Endothelial cell of umbilical vein (primary cell): Measurements from ENCODE around the gene SLC46A1. TPM values are rescaled to one million over a fixed set of nuclear protein-coding genes. Genes with fewer than 3 reads are reported as not detected.
A peak's percentile ranks its signal among the peaks of the same experiment; 100 is the strongest.

Experiments used
- BruUV-seq: library from RNA; stranded (reverse); fragments of 400-500 nt; replicated peaks from 2 replicates; lab custom pipeline; 2021; lab: Mats Ljungman, UMichigan
- CTCF ChIA-PET: fragments of 300-600, 350-600 bp; sonication (Branson Sonifier 250); formaldehyde crosslinking; loops from one replicate; lab custom pipeline; 2021; ENCODE audit warnings: antibody characterized with exemption, inconsistent platforms; lab: Charles Lee
- POLR2A ChIA-PET: fragments of 300-600, 350-600 bp; sonication (Branson Sonifier 250); formaldehyde crosslinking; loops from one replicate; lab custom pipeline; 2021; ENCODE audit warnings: antibody characterized with exemption, inconsistent platforms; lab: Charles Lee
- DNase-seq: peaks from one replicate; pipeline ENCODE4 v3.0.0-alpha.2; 2011; ENCODE audit warnings: low read depth, low spot score
- FAIRE-seq: peaks from 2 replicates; lab custom pipeline; 2011; peaks lifted over from hg19 to GRCh38; lab: Jason Lieb, UNC
- H2AFZ ChIP-seq: 2 replicates; pipeline ENCODE4 v1.6.0; 2012; ENCODE audit warnings: low read depth, low read length, control low read depth, inconsistent platforms
- H3K27ac ChIP-seq: 2 replicates; pipeline ENCODE4 v1.5.1; 2011; ENCODE audit warnings: low read depth, mild to moderate bottlenecking, control low read depth, low read length, moderate library complexity; ENCODE audit not compliant: insufficient read depth
- H3K27me3 ChIP-seq, 2 experiments: 2 replicates each; pipeline versions ENCODE4 v1.6.0 to v1.6.1; 2011; ENCODE audit warnings: low read length in 2 of 2, mixed read lengths in 1 of 2; ENCODE audit not compliant: control insufficient read depth in 2 of 2, insufficient read depth in 2 of 2
- H3K36me3 ChIP-seq, 2 experiments: 2 replicates in 1 of 2; 3 replicates in 1 of 2; pipeline ENCODE4 v1.5.1; 2011; ENCODE audit warnings: low read length in 2 of 2, mild to moderate bottlenecking in 1 of 2, moderate library complexity in 1 of 2; ENCODE audit not compliant: control insufficient read depth in 2 of 2, insufficient read depth in 2 of 2; ENCODE audit errors: extremely low read depth in 1 of 2
- H3K4me1 ChIP-seq: 3 replicates; pipeline ENCODE4 v1.5.1; 2011; ENCODE audit warnings: mild to moderate bottlenecking, low read length; ENCODE audit not compliant: control insufficient read depth, insufficient read depth; ENCODE audit errors: extremely low read depth
- H3K4me2 ChIP-seq: 2 replicates; pipeline ENCODE4 v1.6.1; 2011; ENCODE audit warnings: low read length, control low read depth, mixed read lengths; ENCODE audit not compliant: insufficient read depth
- H3K4me3 ChIP-seq, 3 experiments: fragments of 200-600 bp in 1 of 3; sonication (generic), shearing (Covaris generic) in 1 of 3; replicated peaks in 1 of 3; 2 replicates each; pipeline ENCODE4 v1.5.1; 2011 to 2016; ENCODE audit warnings: control low read depth in 3 of 3, low read length in 3 of 3, mild to moderate bottlenecking in 2 of 3, inconsistent platforms in 1 of 3, low read depth in 1 of 3, moderate library complexity in 1 of 3; ENCODE audit not compliant: insufficient read depth in 1 of 3
- H3K79me2 ChIP-seq: 2 replicates; pipeline ENCODE4 v1.6.0; 2012; ENCODE audit warnings: low read length, inconsistent platforms; ENCODE audit not compliant: control insufficient read depth, insufficient read depth
- H3K9ac ChIP-seq: replicated peaks from 2 replicates; pipeline ENCODE3; 2011; ENCODE audit warnings: low read length, control low read depth; ENCODE audit not compliant: insufficient read depth; ENCODE audit errors: extremely low read depth
- H3K9me1 ChIP-seq: replicated peaks from 3 replicates; pipeline ENCODE4 v1.6.0; 2011; ENCODE audit warnings: mild to moderate bottlenecking, low read length; ENCODE audit not compliant: control insufficient read depth, insufficient read depth; ENCODE audit errors: extremely low read depth
- H3K9me3 ChIP-seq: replicated peaks from 2 replicates; pipeline ENCODE4 v1.5.1; 2012; ENCODE audit warnings: low read length, inconsistent platforms; ENCODE audit not compliant: control insufficient read depth, insufficient read depth
- H4K20me1 ChIP-seq: replicated peaks from 2 replicates; pipeline ENCODE3; 2011; ENCODE audit warnings: mild to moderate bottlenecking, low read length; ENCODE audit not compliant: control insufficient read depth, insufficient read depth; ENCODE audit errors: extremely low read depth
- EZH2 ChIP-seq: IDR thresholded peaks from 2 replicates; pipeline ENCODE4 v1.6.1; 2012; ENCODE audit warnings: borderline replicate concordance, low read depth, mild to moderate bottlenecking, moderate library complexity, low read length, inconsistent platforms; ENCODE audit not compliant: severe bottlenecking
- FOS ChIP-seq: IDR thresholded peaks from 2 replicates; pipeline ENCODE4 v1.6.1; 2011; ENCODE audit warnings: mild to moderate bottlenecking, low read length, moderate library complexity, borderline replicate concordance; ENCODE audit not compliant: insufficient read depth
- JUN ChIP-seq: IDR thresholded peaks from 2 replicates; pipeline ENCODE4 v1.6.1; 2011; ENCODE audit warnings: borderline replicate concordance, low read depth; ENCODE audit not compliant: insufficient read length, insufficient read depth
- POLR2A ChIP-seq: IDR thresholded peaks from 2 replicates; pipeline ENCODE4 v1.6.1; 2012; ENCODE audit warnings: low read depth, mild to moderate bottlenecking, control low read depth, low read length
- dilution Hi-C: fragments of 300-500 bp; cut with MboI; formaldehyde crosslinking; loops from one replicate; pipeline ENCODE4 v1.15.0; 2019; ENCODE audit warnings: low sequenced_read_pairs; ENCODE audit not compliant: extremely low pct_ligation_motif_present
- intact Hi-C: fragments of 100-400 bp; cut with micrococcal nuclease; formaldehyde crosslinking; loops from one replicate; pipeline ENCODE4 v1.10.0; 2022
- polyA plus RNA-seq, 4 experiments: library from polyadenylated mRNA; depleted of rRNA in 3 of 4; stranded (reverse) in 3 of 4; unstranded in 1 of 4; fragments of >200 nt; gene quantifications; 2 replicates each; pipeline versions ENCODE4 v1.2.1 to v1.2.3, GENCODE V29; 2011 to 2012; ENCODE audit warnings: missing spikeins in 1 of 4
- total RNA-seq: library from RNA; stranded (reverse); gene quantifications from 2 replicates; pipeline ENCODE4 v1.2.3, GENCODE V29; 2021
- TF ChIP-seq, protein P1 (sequence below): IDR thresholded peaks from 2 replicates; pipeline ENCODE4 v1.6.1; 2011; ENCODE audit not compliant: insufficient read depth, insufficient read length
- TF ChIP-seq, protein P2 (sequence below), 2 donors: IDR thresholded peaks; 1 replicate in 1 of 2; 2 replicates in 1 of 2; pipeline ENCODE4 v1.5.1; 2011; ENCODE audit warnings: low read length in 2 of 2, mild to moderate bottlenecking in 2 of 2, moderate library complexity in 2 of 2, control low read depth in 1 of 2, inconsistent platforms in 1 of 2, low read depth in 1 of 2; ENCODE audit not compliant: insufficient read depth in 1 of 2; ENCODE audit errors: extremely low read depth in 1 of 2

The SLC46A1 gene
- total and polyA plus RNA-seq, 2 donors (not counting 3 experiments of a cell fraction or from before 2014, with no cell fraction given) = 2.6 to 4.1 TPM

DNA sequence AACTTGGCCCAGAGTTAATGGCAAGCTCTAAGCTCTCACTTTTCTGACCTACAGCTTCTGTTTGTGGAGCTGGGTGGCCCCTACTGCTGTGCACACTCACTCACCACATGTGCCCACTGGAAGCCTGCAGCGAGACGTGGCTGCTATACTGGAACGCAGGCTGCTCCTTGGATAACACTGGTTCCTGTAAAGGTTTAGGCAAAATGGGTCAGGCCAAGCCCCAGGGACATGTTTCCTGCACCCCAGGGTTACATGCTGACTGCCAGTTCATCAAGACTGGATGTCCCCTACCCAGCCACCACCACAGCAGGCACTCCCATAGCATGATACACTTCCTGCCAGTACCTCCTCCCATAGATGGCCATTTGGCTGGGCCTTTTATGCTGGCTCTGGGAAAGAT lies 57.0 kb downstream of the SLC46A1 start:
- Histone ChIP-seq H4K20me1 (no peaks in the 10 kb centered on the region), H3K27ac (no peak overlapping the region), H3K4me2 (no peak overlapping the region), H3K4me3 (no peak overlapping the region), H3K9me3 (no peaks in the 10 kb centered on the region), H3K27me3 (no peaks in the 10 kb centered on the region), H3K79me2 (no peaks in the 10 kb centered on the region), H3K9ac (no peak overlapping the region), H2AFZ (no peak overlapping the region), H3K4me1 (peaks cover 32% of the 10 kb centered on the region), H3K36me3 (peaks cover 20 to 36% of the 10 kb centered on the region in 2 experiments), H3K9me1 (no peaks in the 10 kb centered on the region)
- intact Hi-C loops = no loop called here
- ChIA-PET POLR2A (no interaction called here), CTCF (interaction anchor here (0.9 to 3.5 kb wide), 2 partner anchors 7 to 544 kb away, joined by 3 to 23 read pairs; partner anchors contain the start of gene POLDIP2)
- TF ChIP-seq EZH2 (no peak), POLR2A (peak; percentile 12)
- dilution Hi-C loops = no loop called here
- DNase-seq (no peak), FAIRE-seq (no peak)
- no TSS peak for BruUV-seq

DNA sequence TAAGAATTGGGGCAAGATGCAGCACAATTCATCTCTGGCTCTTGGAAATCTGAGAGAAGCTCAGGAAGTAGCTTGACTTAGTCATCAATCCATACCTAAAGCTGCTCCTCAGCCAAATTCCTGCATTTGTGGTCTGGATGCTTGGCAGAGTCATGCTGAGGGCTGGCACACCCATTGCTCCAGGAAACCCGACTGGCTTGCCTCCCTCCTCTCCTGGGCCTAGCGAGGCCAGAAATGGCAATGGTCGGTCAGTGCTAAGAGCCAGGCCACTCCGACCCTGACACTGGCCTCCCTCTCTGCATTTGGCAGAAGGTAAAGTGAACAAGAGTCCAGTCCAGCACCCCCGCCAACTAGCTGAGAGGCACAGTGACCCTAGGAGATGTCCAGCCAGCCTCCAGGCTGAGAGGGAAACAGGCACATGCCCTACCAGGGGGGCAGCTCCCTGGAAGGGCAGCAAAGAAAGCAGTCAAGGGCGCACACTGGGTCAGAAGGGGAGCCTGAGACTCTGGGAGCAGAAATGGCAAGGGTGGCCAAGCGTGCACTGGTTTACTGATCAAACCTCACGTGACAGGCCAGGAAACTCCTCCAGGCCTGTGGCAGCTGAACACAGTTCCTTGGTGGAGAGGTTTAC lies 58.6 kb downstream of the SLC46A1 start:
- dilution Hi-C loops (no loop called here), intact Hi-C loops (loop anchor here (1.0 to 2.0 kb wide), 6 partner anchors 9 to 542 kb away; partner anchors contain the start of genes LYRM9 and TMEM97)
- ChIA-PET POLR2A (interaction anchor here (1.3 to 3.3 kb wide), 3 partner anchors 10 to 23 kb away, joined by 4 to 34 read pairs (median 13); partner anchors contain the start of genes IFT20, POLDIP2, SARM1 and TNFAIP1), CTCF (interaction anchor here (0.9 to 3.9 kb wide), 11 partner anchors 9 to 587 kb away, joined by 3 to 31 read pairs (median 9); partner anchors contain the start of genes IFT20, LYRM9, POLDIP2 and TNFAIP1)
- FAIRE-seq = peak; percentile 97
- Histone ChIP-seq H3K9me1 (no peaks in the 10 kb centered on the region), H2AFZ (no peak overlapping the region), H3K79me2 (no peaks in the 10 kb centered on the region), H3K27me3 (no peaks in the 10 kb centered on the region), H3K4me1 (peaks cover 32% of the 10 kb centered on the region), H3K4me2 (peak overlapping the region; percentile 39), H3K36me3 (peaks cover 22 to 38% of the 10 kb centered on the region in 2 experiments), H3K4me3 (no peak overlapping the region), H4K20me1 (no peaks in the 10 kb centered on the region), H3K9ac (peak overlapping the region; percentile 60), H3K27ac (peak overlapping the region; percentile 88), H3K9me3 (no peaks in the 10 kb centered on the region)
- TF ChIP-seq JUN = peak; percentile 35
- TF ChIP-seq POLR2A = peak; percentile 53
- TF ChIP-seq, protein P1, sequence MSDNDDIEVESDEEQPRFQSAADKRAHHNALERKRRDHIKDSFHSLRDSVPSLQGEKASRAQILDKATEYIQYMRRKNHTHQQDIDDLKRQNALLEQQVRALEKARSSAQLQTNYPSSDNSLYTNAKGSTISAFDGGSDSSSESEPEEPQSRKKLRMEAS = no peak
- TF ChIP-seq, protein P2, sequence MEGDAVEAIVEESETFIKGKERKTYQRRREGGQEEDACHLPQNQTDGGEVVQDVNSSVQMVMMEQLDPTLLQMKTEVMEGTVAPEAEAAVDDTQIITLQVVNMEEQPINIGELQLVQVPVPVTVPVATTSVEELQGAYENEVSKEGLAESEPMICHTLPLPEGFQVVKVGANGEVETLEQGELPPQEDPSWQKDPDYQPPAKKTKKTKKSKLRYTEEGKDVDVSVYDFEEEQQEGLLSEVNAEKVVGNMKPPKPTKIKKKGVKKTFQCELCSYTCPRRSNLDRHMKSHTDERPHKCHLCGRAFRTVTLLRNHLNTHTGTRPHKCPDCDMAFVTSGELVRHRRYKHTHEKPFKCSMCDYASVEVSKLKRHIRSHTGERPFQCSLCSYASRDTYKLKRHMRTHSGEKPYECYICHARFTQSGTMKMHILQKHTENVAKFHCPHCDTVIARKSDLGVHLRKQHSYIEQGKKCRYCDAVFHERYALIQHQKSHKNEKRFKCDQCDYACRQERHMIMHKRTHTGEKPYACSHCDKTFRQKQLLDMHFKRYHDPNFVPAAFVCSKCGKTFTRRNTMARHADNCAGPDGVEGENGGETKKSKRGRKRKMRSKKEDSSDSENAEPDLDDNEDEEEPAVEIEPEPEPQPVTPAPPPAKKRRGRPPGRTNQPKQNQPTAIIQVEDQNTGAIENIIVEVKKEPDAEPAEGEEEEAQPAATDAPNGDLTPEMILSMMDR (IDR thresholded peaks at IDR 0.05; ENCODE audit: extremely low read depth in 1 of 2, insufficient read depth in 1 of 2, low read depth in 1 of 2, low read length in 2 of 2) = no peak
- TF ChIP-seq FOS = peak; percentile 51
- DNase-seq = no peak
- TSS peak; percentile 29 for BruUV-seq
